Measurements from ENCODE around the gene DLG4.
"Not testable (repeated sequence)": the region's sequence is repeated elsewhere in the genome, so short reads cannot be mapped to it uniquely, and the experiment has no call there.

- TF ChIP-seq ZNF70 (CRISPR knock-in tag; IDR thresholded peaks at IDR 0.05); ZFP30 (CRISPR knock-in tag; IDR thresholded peaks at IDR 0.05); CREB5 (CRISPR knock-in tag; IDR thresholded peaks at IDR 0.05; ENCODE audit: low read depth); RARB (CRISPR knock-in tag; IDR thresholded peaks at IDR 0.05); SNAI2 (CRISPR knock-in tag; IDR thresholded peaks at IDR 0.05); PATZ1 (CRISPR knock-in tag; IDR thresholded peaks at IDR 0.05; ENCODE audit: borderline replicate concordance); OSR1 (CRISPR knock-in tag; IDR thresholded peaks at IDR 0.05); GLIS3 (CRISPR knock-in tag; IDR thresholded peaks at IDR 0.05); TCF4 (CRISPR knock-in tag; IDR thresholded peaks at IDR 0.05; ENCODE audit: borderline replicate concordance); ZFP3 (CRISPR knock-in tag; IDR thresholded peaks at IDR 0.05); ISL1 (CRISPR knock-in tag; IDR thresholded peaks at IDR 0.05); TSHZ2 (CRISPR knock-in tag; IDR thresholded peaks at IDR 0.05); ZNF565 (CRISPR knock-in tag; conservative IDR thresholded peaks at IDR 0.05; ENCODE audit: low read depth): not testable (repeated sequence)
These were observed 60.1 kb downstream of the DLG4 start for GRCh38 chr17:7159571-7159970.
